GM20000 (cell line): ENCODE measurements around the gene ELMO1.

ENCODE experiments used
- DNase-seq: peaks from one replicate; pipeline ENCODE4 v3.0.0; 2012; ENCODE audit warnings: low spot score
- TF ChIP-seq, protein P1 (sequence below): IDR thresholded peaks from 2 replicates; pipeline ENCODE4 v1.5.1; 2012; ENCODE audit warnings: mild to moderate bottlenecking, control low read depth; ENCODE audit errors: extremely low read depth, missing control alignments

ELMO1 gene

GRCh38 chr7:37431413-37431812 is 17.3 kb downstream of the ELMO1 start:
- DNase-seq = no peak
- TF ChIP-seq, protein P1, sequence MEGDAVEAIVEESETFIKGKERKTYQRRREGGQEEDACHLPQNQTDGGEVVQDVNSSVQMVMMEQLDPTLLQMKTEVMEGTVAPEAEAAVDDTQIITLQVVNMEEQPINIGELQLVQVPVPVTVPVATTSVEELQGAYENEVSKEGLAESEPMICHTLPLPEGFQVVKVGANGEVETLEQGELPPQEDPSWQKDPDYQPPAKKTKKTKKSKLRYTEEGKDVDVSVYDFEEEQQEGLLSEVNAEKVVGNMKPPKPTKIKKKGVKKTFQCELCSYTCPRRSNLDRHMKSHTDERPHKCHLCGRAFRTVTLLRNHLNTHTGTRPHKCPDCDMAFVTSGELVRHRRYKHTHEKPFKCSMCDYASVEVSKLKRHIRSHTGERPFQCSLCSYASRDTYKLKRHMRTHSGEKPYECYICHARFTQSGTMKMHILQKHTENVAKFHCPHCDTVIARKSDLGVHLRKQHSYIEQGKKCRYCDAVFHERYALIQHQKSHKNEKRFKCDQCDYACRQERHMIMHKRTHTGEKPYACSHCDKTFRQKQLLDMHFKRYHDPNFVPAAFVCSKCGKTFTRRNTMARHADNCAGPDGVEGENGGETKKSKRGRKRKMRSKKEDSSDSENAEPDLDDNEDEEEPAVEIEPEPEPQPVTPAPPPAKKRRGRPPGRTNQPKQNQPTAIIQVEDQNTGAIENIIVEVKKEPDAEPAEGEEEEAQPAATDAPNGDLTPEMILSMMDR = no peak

DNA sequence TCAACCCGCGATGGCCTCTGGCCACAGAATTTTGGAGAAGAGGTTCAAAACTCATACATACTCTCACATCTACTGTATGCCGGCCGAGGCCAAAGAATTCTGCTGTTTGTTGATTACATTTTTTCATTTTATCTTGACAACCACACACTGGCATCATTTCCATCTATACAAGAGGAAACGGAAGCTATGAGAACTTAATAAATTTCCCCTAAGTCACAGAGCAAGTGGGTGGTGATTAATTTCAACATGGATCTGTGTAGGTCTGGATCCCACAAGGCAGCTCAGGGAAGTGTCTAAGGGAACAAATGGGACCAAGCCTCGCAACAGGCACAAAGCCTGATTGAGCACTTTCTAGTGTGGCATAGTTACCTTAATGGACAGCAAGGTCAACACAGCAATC is 18.0 kb downstream of the ELMO1 start:
- DNase-seq = no peak
- TF ChIP-seq, protein P1 = no peak

GRCh38 chr7:37430171-37430570 is 18.5 kb downstream of the ELMO1 start:
- TF ChIP-seq, protein P1 = no peak
- DNase-seq = no peak

DNA sequence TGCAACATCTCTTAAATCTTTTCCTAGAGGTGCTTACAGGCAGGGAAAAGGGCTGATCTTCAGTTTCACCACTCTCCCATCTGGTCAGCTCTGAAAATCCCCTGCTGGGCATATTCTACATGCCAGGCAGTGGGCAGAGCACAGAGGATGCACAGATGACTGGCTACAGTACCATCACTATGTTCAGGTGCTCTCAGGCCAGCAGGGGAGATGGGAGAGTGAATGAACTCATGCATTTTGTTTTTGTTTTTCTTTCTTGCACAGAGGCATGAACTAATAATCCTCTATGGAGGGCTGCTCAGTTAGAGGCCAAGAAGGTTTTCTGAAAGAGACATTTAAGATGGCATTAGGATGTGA is 19.3 kb downstream of the ELMO1 start:
- no peak for DNase-seq
- TF ChIP-seq, protein P1 = no peak

DNA sequence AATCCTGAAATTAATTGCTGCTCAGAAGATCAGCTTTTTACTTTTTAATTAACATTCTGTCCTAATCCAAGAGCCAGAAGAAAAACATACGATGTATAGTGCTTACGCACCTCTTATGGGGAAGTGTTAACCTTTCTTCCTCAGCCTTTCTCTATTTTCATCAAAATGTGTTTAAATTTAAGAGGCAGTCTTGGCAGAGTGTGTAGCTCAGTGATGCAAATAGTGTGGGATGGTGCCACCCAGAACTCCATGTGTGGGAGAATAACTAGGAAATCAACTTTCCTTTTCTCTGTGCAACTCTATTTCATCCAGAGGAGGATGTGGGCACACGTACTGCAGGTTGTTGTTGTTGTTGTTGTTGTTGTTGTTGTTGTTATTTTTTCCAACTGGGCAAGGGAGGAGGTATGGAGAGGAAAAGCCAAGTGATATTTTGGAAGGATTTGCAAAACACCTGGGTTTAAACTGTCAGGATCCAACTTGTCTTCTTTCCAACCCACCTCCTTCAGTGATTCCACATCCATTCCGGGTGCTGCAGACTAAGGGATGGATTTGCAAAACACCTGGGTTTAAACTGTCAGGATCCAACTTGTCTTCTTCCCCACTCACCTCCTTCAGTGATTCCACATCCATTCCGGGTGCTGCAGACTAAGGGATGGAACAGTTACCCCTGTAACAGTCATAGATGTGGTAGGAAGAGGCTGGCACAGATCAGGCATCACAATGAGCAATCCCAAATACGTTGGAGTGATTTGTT is 19.8 kb downstream of the ELMO1 start:
- DNase-seq = no peak
- TF ChIP-seq, protein P1 = no peak

GRCh38 chr7:37427276-37427940 is 21.3 kb downstream of the ELMO1 start:
- TF ChIP-seq, protein P1 = no peak
- DNase-seq = no peak

DNA sequence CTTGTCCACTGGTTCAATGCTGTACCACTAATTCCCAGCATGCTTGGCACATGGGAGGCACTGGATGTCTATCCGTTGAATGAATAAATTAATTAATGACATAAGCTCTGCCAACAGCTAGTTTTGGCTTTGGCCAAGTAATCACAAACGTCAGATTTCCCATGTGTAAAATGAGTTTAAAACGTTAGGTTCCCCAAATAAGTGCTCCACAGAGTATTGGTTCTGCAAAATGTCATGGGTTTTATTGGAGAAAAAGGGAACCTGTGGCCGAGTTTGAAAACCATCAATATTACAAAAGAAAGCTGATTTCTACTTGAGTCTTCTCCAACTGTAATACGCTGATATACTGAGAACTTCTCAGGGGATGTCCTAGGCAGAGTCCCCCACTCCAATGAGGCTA is 23.2 kb downstream of the ELMO1 start:
- no peak for DNase-seq
- TF ChIP-seq, protein P1 = no peak
